ENCODE measurements around the gene LRRFIP2.

Gene LRRFIP2

DNA sequence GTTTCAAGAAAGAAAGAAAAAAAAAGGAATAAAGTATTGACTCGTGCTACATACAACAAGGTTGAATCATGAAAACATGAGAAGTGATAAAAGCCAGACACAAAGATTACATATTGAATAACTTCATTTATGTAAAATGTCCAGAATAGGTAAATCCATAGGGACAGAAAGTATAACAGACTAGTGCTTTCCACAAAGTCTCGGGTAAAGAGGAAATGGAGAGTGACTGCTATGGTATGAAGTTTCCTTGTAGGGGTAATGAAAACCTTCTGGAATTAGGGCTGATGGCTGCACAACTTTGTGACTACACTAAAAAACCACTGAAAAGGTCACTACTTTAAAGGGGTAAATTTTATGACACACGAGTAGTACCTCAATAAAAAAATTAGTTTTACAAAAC lies 13.0 kb downstream of the LRRFIP2 start:
- Histone ChIP-seq H2AFZ (ENCODE audit: low read depth) (no peak overlapping the region), H3K4me3 (IDR thresholded peaks at IDR 0.05; ENCODE audit: insufficient read depth, low read depth, low read length) (no peak overlapping the region), H4K20me1 (ENCODE audit: insufficient read depth) (no peaks in the 10 kb centered on the region), H3K4me1 (ENCODE audit: low read depth, poor library complexity, severe bottlenecking) (no peaks in the 10 kb centered on the region), H3K27ac (no peak overlapping the region), H3K27me3 (ENCODE audit: insufficient read depth, low read depth) (no peaks in the 10 kb centered on the region), H3K36me3 (ENCODE audit: insufficient read depth) (no peaks in the 10 kb centered on the region), H3K4me2 (no peak overlapping the region), H3K79me2 (ENCODE audit: insufficient read depth, low read depth) (no peaks in the 10 kb centered on the region), H3K9ac (no peak overlapping the region)
- TF ChIP-seq, protein P1, sequence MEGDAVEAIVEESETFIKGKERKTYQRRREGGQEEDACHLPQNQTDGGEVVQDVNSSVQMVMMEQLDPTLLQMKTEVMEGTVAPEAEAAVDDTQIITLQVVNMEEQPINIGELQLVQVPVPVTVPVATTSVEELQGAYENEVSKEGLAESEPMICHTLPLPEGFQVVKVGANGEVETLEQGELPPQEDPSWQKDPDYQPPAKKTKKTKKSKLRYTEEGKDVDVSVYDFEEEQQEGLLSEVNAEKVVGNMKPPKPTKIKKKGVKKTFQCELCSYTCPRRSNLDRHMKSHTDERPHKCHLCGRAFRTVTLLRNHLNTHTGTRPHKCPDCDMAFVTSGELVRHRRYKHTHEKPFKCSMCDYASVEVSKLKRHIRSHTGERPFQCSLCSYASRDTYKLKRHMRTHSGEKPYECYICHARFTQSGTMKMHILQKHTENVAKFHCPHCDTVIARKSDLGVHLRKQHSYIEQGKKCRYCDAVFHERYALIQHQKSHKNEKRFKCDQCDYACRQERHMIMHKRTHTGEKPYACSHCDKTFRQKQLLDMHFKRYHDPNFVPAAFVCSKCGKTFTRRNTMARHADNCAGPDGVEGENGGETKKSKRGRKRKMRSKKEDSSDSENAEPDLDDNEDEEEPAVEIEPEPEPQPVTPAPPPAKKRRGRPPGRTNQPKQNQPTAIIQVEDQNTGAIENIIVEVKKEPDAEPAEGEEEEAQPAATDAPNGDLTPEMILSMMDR (conservative IDR thresholded peaks at IDR 0.05; ENCODE audit: low read depth, low read length), result no peak

DNA sequence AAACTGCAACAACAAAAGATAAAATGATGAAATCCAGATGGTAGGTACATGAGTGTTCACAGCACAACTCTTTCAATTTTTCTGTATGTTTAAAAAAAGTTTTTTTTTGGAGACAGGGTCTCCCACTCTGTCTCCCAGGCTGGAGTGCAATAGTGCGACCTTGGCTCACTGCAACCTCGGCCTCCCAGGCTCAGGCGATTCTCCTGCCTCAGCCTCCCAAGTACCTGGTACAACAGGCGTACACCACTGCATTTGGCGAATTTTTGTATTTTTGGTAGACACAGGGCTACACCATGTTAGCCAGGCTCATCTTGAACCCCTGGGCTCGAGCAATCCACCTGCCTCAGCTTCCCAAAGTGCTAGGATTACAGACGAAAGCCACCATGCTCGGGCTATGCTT lies 18.6 kb downstream of the LRRFIP2 start:
- no peak overlapping the region for H3K4me3 ChIP-seq (IDR thresholded peaks at IDR 0.05; ENCODE audit: insufficient read depth, low read depth, low read length)
- H3K4me1 ChIP-seq (ENCODE audit: low read depth, poor library complexity, severe bottlenecking), result peaks cover 4% of the 10 kb centered on the region
- H3K9ac ChIP-seq, result no peak overlapping the region
- no peaks in the 10 kb centered on the region for H3K36me3 ChIP-seq (ENCODE audit: insufficient read depth)
- no peaks in the 10 kb centered on the region for H4K20me1 ChIP-seq (ENCODE audit: insufficient read depth)
- H3K4me2 ChIP-seq, result no peak overlapping the region
- no peak overlapping the region for H3K27ac ChIP-seq
- no peaks in the 10 kb centered on the region for H3K79me2 ChIP-seq (ENCODE audit: insufficient read depth, low read depth)
- TF ChIP-seq, protein P1 (conservative IDR thresholded peaks at IDR 0.05; ENCODE audit: low read depth, low read length), result no peak
- no peak overlapping the region for H2AFZ ChIP-seq (ENCODE audit: low read depth)
- no peaks in the 10 kb centered on the region for H3K27me3 ChIP-seq (ENCODE audit: insufficient read depth, low read depth)

DNA sequence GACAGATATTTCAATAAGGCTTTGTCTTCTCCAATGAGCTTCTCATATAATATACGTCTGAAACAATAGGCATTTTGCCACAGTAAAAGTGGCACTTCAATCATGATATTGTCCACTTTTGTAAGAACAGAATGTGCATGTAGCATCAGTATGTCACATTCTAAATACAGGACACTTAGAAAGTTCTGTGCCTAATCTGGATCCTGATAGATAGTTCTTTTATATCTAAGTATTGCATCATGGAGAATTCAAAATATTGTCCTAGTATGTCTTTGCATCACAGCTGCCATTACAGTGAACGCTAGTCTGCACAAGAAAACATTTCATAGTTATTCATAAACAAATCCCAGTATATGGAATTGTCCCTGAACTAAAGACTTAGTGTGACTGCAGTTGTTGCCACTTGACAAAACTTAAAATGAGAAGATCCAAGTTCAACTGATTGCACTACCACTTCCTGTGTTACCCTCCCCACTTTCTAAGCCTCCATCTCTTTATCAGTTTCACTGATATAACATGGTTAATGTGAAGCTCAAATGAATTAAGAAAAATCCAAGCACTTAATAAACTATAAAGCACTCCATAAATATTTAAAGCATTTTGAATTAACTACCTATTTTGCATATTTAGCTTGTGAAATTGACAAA lies 19.6 kb downstream of the LRRFIP2 start:
- H3K27ac ChIP-seq, result no peak overlapping the region
- H3K36me3 ChIP-seq (ENCODE audit: insufficient read depth), result no peaks in the 10 kb centered on the region
- H2AFZ ChIP-seq (ENCODE audit: low read depth), result no peak overlapping the region
- H4K20me1 ChIP-seq (ENCODE audit: insufficient read depth), result no peaks in the 10 kb centered on the region
- TF ChIP-seq, protein P1 (conservative IDR thresholded peaks at IDR 0.05; ENCODE audit: low read depth, low read length), result no peak
- peaks cover 4% of the 10 kb centered on the region for H3K4me1 ChIP-seq (ENCODE audit: low read depth, poor library complexity, severe bottlenecking)
- no peak overlapping the region for H3K4me3 ChIP-seq (IDR thresholded peaks at IDR 0.05; ENCODE audit: insufficient read depth, low read depth, low read length)
- no peaks in the 10 kb centered on the region for H3K27me3 ChIP-seq (ENCODE audit: insufficient read depth, low read depth)
- no peak overlapping the region for H3K4me2 ChIP-seq
- H3K9ac ChIP-seq, result no peak overlapping the region
- H3K79me2 ChIP-seq (ENCODE audit: insufficient read depth, low read depth), result no peaks in the 10 kb centered on the region

DNA sequence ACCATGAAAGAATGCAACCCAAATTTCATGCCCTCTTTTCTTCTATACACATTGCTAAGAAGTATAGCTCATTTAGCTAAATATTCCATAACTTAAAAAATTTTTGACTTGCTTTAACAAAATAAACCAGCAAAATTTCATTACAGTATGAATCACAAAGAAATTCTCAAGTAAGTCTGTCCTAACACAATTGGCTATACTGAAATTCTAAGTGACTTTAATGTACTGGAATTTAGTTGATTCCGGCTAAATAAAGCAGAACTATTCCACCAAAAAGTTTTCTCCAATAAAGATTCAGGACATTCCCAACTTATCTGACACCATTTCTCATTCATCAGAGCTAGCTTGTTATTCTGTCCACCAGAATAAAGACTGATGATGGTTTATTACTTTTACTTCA lies 23.8 kb downstream of the LRRFIP2 start:
- Histone ChIP-seq H3K9ac (no peak overlapping the region), H4K20me1 (ENCODE audit: insufficient read depth) (no peaks in the 10 kb centered on the region), H3K36me3 (ENCODE audit: insufficient read depth) (no peaks in the 10 kb centered on the region), H2AFZ (ENCODE audit: low read depth) (no peak overlapping the region), H3K4me2 (no peak overlapping the region), H3K4me1 (ENCODE audit: low read depth, poor library complexity, severe bottlenecking) (peaks cover 29% of the 10 kb centered on the region), H3K27me3 (ENCODE audit: insufficient read depth, low read depth) (no peaks in the 10 kb centered on the region), H3K4me3 (IDR thresholded peaks at IDR 0.05; ENCODE audit: insufficient read depth, low read depth, low read length) (no peak overlapping the region), H3K79me2 (ENCODE audit: insufficient read depth, low read depth) (no peaks in the 10 kb centered on the region), H3K27ac (no peak overlapping the region)
- TF ChIP-seq, protein P1 (conservative IDR thresholded peaks at IDR 0.05; ENCODE audit: low read depth, low read length), result no peak

All from KMS-11 (cell line).